Lower lobe of right lung (tissue), 2 donors: ENCODE results near the gene GRM7. TPM values are rescaled to one million over a fixed set of nuclear protein-coding genes. Genes with fewer than 3 reads are reported as not detected.

Experiments
- ATAC-seq, 2 donors: fragments of 200-7000 bp; cut with Tn5 transposase; one replicate each; pipeline ENCODE4 v1.9.1; 2020 to 2022; ENCODE audit warnings: mild to moderate bottlenecking in 2 of 2, moderate library complexity in 2 of 2
- DNase-seq: peaks from one replicate; pipeline ENCODE4 v3.0.0-alpha.2; 2020
- H3K27ac ChIP-seq: fragments of 200-600 bp; one replicate; pipeline ENCODE4 v1.8.0; 2022
- H3K27me3 ChIP-seq: fragments of 200-600 bp; one replicate; pipeline ENCODE4 v1.8.0; 2022; ENCODE audit warnings: low read depth
- H3K36me3 ChIP-seq: fragments of 200-600 bp; one replicate; pipeline ENCODE4 v1.8.0; 2022; ENCODE audit warnings: mild to moderate bottlenecking
- H3K4me1 ChIP-seq: fragments of 200-600 bp; one replicate; pipeline ENCODE4 v1.8.0; 2022
- H3K4me3 ChIP-seq: fragments of 200-600 bp; one replicate; pipeline ENCODE4 v1.8.0; 2022; ENCODE audit warnings: mild to moderate bottlenecking
- H3K9me3 ChIP-seq: fragments of 200-600 bp; one replicate; pipeline ENCODE4 v1.8.0; 2022
- intact Hi-C: fragments of 100-400 bp; cut with DNase I; formaldehyde crosslinking; loops from one replicate; pipeline ENCODE4 v1.11.0; 2022
- total RNA-seq: library from RNA; stranded (reverse); fragmentation: NEBNext Ultra II Directional; extraction: Animal tissue kit (Norgen Biotek cat#: 25700); gene quantifications from one replicate; pipeline ENCODE4 v1.2.1, GENCODE V29; 2021
- TF ChIP-seq, protein P1 (sequence below): fragments of 200-600 bp; IDR thresholded peaks from one replicate; pipeline ENCODE4 v1.8.0; 2022; ENCODE audit warnings: antibody characterized with exemption, mild to moderate bottlenecking
- donor health status: DM: no; HTN: yes; CAD: no; lungs with severe emphysema.

Gene GRM7
- total RNA-seq, 1 donor from 2014 or later: 0.86 TPM

GRCh38 chr3:7397097-7397496, 536.2 kb downstream of the GRM7 start:
- Histone ChIP-seq H3K36me3 (no peaks in the 10 kb centered on the region), H3K4me3 (no peak overlapping the region), H3K9me3 (no peaks in the 10 kb centered on the region), H3K27ac (no peak overlapping the region), H3K4me1 (no peaks in the 10 kb centered on the region), H3K27me3 (no peaks in the 10 kb centered on the region)
- TF ChIP-seq, protein P1, sequence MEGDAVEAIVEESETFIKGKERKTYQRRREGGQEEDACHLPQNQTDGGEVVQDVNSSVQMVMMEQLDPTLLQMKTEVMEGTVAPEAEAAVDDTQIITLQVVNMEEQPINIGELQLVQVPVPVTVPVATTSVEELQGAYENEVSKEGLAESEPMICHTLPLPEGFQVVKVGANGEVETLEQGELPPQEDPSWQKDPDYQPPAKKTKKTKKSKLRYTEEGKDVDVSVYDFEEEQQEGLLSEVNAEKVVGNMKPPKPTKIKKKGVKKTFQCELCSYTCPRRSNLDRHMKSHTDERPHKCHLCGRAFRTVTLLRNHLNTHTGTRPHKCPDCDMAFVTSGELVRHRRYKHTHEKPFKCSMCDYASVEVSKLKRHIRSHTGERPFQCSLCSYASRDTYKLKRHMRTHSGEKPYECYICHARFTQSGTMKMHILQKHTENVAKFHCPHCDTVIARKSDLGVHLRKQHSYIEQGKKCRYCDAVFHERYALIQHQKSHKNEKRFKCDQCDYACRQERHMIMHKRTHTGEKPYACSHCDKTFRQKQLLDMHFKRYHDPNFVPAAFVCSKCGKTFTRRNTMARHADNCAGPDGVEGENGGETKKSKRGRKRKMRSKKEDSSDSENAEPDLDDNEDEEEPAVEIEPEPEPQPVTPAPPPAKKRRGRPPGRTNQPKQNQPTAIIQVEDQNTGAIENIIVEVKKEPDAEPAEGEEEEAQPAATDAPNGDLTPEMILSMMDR: no peak
- DNase-seq (no peak), ATAC-seq (no peak)
- intact Hi-C loops: no loop called here

GRCh38 chr3:7400360-7400759, 539.4 kb downstream of the GRM7 start:
- H3K9me3 ChIP-seq: no peaks in the 10 kb centered on the region
- intact Hi-C loops: no loop called here
- no peak for DNase-seq
- TF ChIP-seq, protein P1: no peak
- H3K4me1 ChIP-seq: no peaks in the 10 kb centered on the region
- no peak overlapping the region for H3K27ac ChIP-seq
- H3K27me3 ChIP-seq: no peaks in the 10 kb centered on the region
- no peaks in the 10 kb centered on the region for H3K36me3 ChIP-seq
- H3K4me3 ChIP-seq: no peak overlapping the region
- ATAC-seq: no peak

DNA sequence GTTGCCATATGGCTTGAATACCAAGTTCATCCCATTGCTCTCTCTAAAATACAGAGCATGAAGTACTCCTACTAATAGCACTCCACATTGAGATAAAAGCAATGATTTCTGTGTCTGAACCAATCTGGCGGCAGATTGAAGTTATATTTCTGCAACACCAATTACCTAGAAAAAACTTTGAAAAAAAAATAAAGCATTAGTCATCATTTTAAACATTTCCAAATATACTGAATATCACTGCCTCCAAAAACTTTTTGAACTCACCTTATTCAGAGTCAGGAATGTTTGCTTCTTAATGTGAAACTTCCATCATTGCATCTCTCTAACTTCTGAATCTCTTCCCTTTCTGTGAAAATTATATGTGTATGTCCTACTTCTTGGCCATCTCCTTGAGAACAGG, 540.5 kb downstream of the GRM7 start:
- DNase-seq: no peak
- H3K4me3 ChIP-seq: no peak overlapping the region
- intact Hi-C loops: no loop called here

GRCh38 chr3:7407107-7407506, 546.2 kb downstream of the GRM7 start:
- Histone ChIP-seq H3K9me3 (no peaks in the 10 kb centered on the region), H3K36me3 (no peaks in the 10 kb centered on the region), H3K27ac (no peak overlapping the region), H3K4me1 (no peaks in the 10 kb centered on the region), H3K27me3 (no peaks in the 10 kb centered on the region), H3K4me3 (no peak overlapping the region)
- TF ChIP-seq, protein P1: no peak
- intact Hi-C loops: no loop called here
- ATAC-seq (no peak), DNase-seq (no peak)

More for the DNA sequence above, 540.5 kb downstream of the GRM7 start:
- Histone ChIP-seq H3K27ac (no peak overlapping the region), H3K36me3 (no peaks in the 10 kb centered on the region), H3K27me3 (no peaks in the 10 kb centered on the region), H3K9me3 (no peaks in the 10 kb centered on the region), H3K4me1 (no peaks in the 10 kb centered on the region)
- ATAC-seq: no peak
- TF ChIP-seq, protein P1: no peak

- no peak overlapping the region for H3K4me3 ChIP-seq
- H3K4me1 ChIP-seq: no peaks in the 10 kb centered on the region
- DNase-seq (no peak), ATAC-seq (no peak)
- no peaks in the 10 kb centered on the region for H3K9me3 ChIP-seq
- intact Hi-C loops: no loop called here
- H3K27me3 ChIP-seq: no peaks in the 10 kb centered on the region
- TF ChIP-seq, protein P1: no peak
- no peaks in the 10 kb centered on the region for H3K36me3 ChIP-seq
- no peak overlapping the region for H3K27ac ChIP-seq
These were observed 549.9 kb downstream of the GRM7 start for GRCh38 chr3:7410782-7411181.

DNA sequence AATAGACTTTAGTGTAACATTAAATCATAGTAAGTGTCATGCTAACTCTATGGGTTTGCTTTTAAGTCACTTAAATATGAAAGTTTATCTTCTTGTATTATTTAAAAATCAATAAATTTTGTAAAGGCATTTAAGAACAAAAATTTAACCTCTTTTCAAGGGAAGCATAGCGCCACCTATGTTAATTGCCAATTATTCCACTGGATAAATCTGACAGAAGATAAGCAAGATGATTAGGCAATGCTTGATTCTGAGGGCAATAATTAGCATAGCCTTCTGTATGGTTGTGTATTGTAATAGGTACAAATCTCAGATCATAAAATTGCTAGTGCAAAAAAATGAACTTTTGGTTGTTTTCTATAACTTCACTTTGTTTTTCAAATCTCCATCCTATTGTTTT, 560.1 kb downstream of the GRM7 start:
- H3K4me3 ChIP-seq: no peak overlapping the region
- intact Hi-C loops: no loop called here
- TF ChIP-seq, protein P1: no peak
- ATAC-seq: no peak
- no peaks in the 10 kb centered on the region for H3K36me3 ChIP-seq
- H3K4me1 ChIP-seq: no peaks in the 10 kb centered on the region
- no peaks in the 10 kb centered on the region for H3K27me3 ChIP-seq
- H3K27ac ChIP-seq: no peak overlapping the region
- DNase-seq: no peak
- no peaks in the 10 kb centered on the region for H3K9me3 ChIP-seq
